ENCODE measurements around the gene PALLD.

GRCh38 chr4:168633496-168633895, 136.6 kb downstream of the PALLD start:
- TF ChIP-seq POLR2A (IDR thresholded peaks at IDR 0.05) (no peak), CTCF (IDR thresholded peaks at IDR 0.05) (no peak)
